Measurements from ENCODE around the gene SRRM2. TPM values are rescaled to one million over a fixed set of nuclear protein-coding genes. Genes with fewer than 3 reads are reported as not detected.

Gene SRRM2
- total RNA-seq, 2 donors from 2014 or later, result 377 to 539 TPM

- H3K9ac ChIP-seq (ENCODE audit: low read depth in 2 of 2, low read length in 2 of 2), result peak overlapping the region; percentile 33 to 73
- DNase-seq, result no peak
- H3K9me3 ChIP-seq, result no peaks in the 10 kb centered on the region
- H3K4me3 ChIP-seq, result no peak overlapping the region
- peaks cover 36% of the 10 kb centered on the region for H3K36me3 ChIP-seq
- TF ChIP-seq CTCF (IDR thresholded peaks at IDR 0.05), result no peak
- intact Hi-C loops (cut with DNase I), result no loop called here
- H3K4me1 ChIP-seq, result peaks cover 16% of the 10 kb centered on the region
- no peaks in the 10 kb centered on the region for H3K27me3 ChIP-seq
- peak overlapping the region; percentile 67 for H3K27ac ChIP-seq
These were observed 17.9 kb downstream of the SRRM2 start for GRCh38 chr16:2770057-2770951.

- Histone ChIP-seq H3K9ac (ENCODE audit: low read depth in 2 of 2, low read length in 2 of 2) (no peak overlapping the region), H3K9me3 (no peaks in the 10 kb centered on the region), H3K36me3 (peaks cover 32% of the 10 kb centered on the region), H3K27me3 (no peaks in the 10 kb centered on the region), H3K4me3 (no peak overlapping the region), H3K4me1 (peaks cover 23% of the 10 kb centered on the region), H3K27ac (no peak overlapping the region)
- intact Hi-C loops (cut with DNase I), result no loop called here
- no peak for DNase-seq
- no peak for TF ChIP-seq CTCF (IDR thresholded peaks at IDR 0.05)
These were observed 19.3 kb downstream of the SRRM2 start for GRCh38 chr16:2771496-2772402.

- intact Hi-C loops (cut with DNase I), result no loop called here
- Histone ChIP-seq H3K27ac (no peak overlapping the region), H3K27me3 (no peaks in the 10 kb centered on the region), H3K4me3 (no peak overlapping the region), H3K36me3 (peaks cover 21% of the 10 kb centered on the region), H3K9me3 (no peaks in the 10 kb centered on the region), H3K4me1 (peaks cover 23% of the 10 kb centered on the region), H3K9ac (ENCODE audit: low read depth in 2 of 2, low read length in 2 of 2) (no peak overlapping the region)
- DNase-seq, result no peak
- TF ChIP-seq CTCF (IDR thresholded peaks at IDR 0.05), result no peak
These were observed 20.9 kb downstream of the SRRM2 start for GRCh38 chr16:2773188-2773968.

- no peak for DNase-seq
- Histone ChIP-seq H3K9ac (ENCODE audit: low read depth in 2 of 2, low read length in 2 of 2) (no peak overlapping the region), H3K27ac (no peak overlapping the region), H3K4me3 (no peak overlapping the region), H3K27me3 (no peaks in the 10 kb centered on the region), H3K4me1 (peaks cover 19% of the 10 kb centered on the region), H3K9me3 (no peaks in the 10 kb centered on the region), H3K36me3 (peaks cover 18% of the 10 kb centered on the region)
- no peak for TF ChIP-seq CTCF (IDR thresholded peaks at IDR 0.05)
- intact Hi-C loops (cut with DNase I), result no loop called here
These were observed 21.9 kb downstream of the SRRM2 start for GRCh38 chr16:2774161-2774891.
